ENCODE measurements around the gene VAMP8.

The VAMP8 gene

DNA sequence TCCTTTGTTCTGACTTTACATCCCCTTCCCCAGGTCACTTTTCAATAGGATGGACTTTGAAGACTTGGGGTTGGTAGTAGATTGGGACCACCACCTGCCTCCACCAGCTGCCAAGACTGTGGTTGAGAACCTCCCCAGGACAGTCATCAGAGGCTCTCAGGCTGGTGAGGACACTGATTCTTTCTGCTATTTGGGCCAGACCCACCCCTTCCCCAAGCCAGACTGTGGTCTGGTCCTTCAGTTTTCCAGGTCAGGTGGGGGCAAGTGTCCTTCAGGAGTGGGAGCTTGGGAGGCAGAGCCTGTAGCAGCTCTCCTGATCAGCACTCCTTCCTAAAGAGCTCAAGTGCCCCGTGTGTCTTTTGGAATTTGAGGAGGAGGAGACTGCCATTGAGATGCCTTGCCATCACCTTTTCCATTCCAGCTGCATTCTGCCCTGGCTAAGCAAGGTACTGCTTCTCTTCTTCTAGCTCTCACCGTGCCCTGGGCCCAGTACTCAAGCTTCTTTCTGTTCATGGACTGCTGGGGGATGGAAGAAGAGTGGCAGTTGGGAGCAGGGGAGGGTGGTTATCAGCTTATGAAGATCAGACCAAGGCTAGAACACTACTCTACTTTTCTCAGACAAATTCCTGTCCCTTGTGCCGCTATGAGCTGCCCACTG, 19.2 kb downstream of the VAMP8 start:
- Histone ChIP-seq H3K36me3 (ENCODE audit: low read depth) (peaks cover 24% of the 10 kb centered on the region), H3K9me3 (ENCODE audit: severe bottlenecking) (no peaks in the 10 kb centered on the region), H3K4me1 (ENCODE audit: insufficient read depth, poor library complexity, severe bottlenecking) (no peaks in the 10 kb centered on the region), H3K27me3 (ENCODE audit: insufficient read depth, poor library complexity, severe bottlenecking) (no peaks in the 10 kb centered on the region), H3K4me3 (ENCODE audit: severe bottlenecking) (peak overlapping the region; percentile 63), H3K27ac (ENCODE audit: poor library complexity, severe bottlenecking) (peak overlapping the region; percentile 70)
- TF ChIP-seq, protein P1, sequence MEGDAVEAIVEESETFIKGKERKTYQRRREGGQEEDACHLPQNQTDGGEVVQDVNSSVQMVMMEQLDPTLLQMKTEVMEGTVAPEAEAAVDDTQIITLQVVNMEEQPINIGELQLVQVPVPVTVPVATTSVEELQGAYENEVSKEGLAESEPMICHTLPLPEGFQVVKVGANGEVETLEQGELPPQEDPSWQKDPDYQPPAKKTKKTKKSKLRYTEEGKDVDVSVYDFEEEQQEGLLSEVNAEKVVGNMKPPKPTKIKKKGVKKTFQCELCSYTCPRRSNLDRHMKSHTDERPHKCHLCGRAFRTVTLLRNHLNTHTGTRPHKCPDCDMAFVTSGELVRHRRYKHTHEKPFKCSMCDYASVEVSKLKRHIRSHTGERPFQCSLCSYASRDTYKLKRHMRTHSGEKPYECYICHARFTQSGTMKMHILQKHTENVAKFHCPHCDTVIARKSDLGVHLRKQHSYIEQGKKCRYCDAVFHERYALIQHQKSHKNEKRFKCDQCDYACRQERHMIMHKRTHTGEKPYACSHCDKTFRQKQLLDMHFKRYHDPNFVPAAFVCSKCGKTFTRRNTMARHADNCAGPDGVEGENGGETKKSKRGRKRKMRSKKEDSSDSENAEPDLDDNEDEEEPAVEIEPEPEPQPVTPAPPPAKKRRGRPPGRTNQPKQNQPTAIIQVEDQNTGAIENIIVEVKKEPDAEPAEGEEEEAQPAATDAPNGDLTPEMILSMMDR (IDR thresholded peaks at IDR 0.05; ENCODE audit: poor library complexity, severe bottlenecking), result no peak
- ATAC-seq (ENCODE audit: low read depth), result no peak
- DNase-seq (ENCODE audit: low spot score), result no peak

DNA sequence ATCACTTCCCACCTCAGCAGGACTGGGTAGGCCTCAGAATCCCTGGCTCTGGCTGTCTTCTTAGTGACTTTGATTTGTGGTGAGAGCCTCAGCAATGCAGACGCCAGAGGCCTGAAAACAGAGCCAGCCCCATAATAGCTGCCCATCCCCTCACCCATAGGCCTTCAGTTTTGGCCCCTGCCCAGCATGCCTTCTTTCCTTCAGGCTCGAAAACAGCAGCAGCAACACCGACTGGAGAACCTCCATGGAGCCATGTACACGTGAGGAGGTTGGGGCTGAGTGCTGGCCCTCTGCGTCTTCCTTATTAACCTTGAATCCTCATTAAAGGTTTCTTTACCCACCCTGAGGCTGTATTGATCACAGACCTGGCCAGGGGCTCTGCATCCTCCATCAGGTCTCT, 19.9 kb downstream of the VAMP8 start:
- DNase-seq (ENCODE audit: low spot score), result no peak
- Histone ChIP-seq H3K36me3 (ENCODE audit: low read depth) (peaks cover 24% of the 10 kb centered on the region), H3K4me1 (ENCODE audit: insufficient read depth, poor library complexity, severe bottlenecking) (no peaks in the 10 kb centered on the region), H3K4me3 (ENCODE audit: severe bottlenecking) (no peak overlapping the region), H3K27me3 (ENCODE audit: insufficient read depth, poor library complexity, severe bottlenecking) (no peaks in the 10 kb centered on the region), H3K9me3 (ENCODE audit: severe bottlenecking) (no peaks in the 10 kb centered on the region), H3K27ac (ENCODE audit: poor library complexity, severe bottlenecking) (no peak overlapping the region)
- ATAC-seq (ENCODE audit: low read depth), result no peak
- TF ChIP-seq, protein P1 (IDR thresholded peaks at IDR 0.05; ENCODE audit: poor library complexity, severe bottlenecking), result no peak

DNA sequence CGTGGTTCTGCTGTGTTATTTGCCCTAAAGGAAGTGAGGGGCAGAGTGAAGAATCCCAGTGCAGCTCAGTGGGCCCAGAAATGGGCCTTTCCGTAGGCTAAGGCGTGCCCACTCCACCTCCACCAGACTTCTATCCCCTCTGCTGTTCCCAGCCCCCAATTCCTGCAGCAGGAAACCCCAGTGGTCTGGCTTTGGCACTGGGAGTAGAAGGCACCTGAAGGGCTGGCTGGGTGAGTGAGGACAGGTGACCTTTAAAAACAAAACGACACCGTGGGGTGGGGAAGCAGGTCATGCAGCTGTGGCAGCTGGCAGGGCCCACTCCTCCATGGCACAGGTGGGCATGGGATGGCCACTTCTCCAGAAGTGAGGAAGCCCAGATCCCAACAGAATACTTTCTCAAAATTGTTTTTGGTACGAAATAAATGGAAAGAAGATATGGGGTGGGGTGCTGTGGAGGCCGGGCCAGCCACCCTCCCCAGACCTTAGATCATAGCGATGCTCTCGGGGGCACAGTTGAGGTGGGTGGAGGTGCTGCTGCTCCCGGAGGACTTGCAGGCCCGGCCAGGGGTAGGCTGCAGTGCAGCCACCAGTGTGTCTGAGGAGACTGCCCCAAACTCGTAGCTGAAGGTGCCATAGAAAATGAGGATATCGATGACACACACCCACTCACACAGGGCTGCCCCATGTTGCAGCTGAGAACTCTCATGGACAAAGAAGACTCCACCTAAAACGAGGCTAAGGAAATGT, 21.4 kb downstream of the VAMP8 start:
- no peaks in the 10 kb centered on the region for H3K27me3 ChIP-seq (ENCODE audit: insufficient read depth, poor library complexity, severe bottlenecking)
- peaks cover 24% of the 10 kb centered on the region for H3K36me3 ChIP-seq (ENCODE audit: low read depth)
- no peaks in the 10 kb centered on the region for H3K9me3 ChIP-seq (ENCODE audit: severe bottlenecking)
- H3K27ac ChIP-seq (ENCODE audit: poor library complexity, severe bottlenecking), result no peak overlapping the region
- no peak overlapping the region for H3K4me3 ChIP-seq (ENCODE audit: severe bottlenecking)
- ATAC-seq (ENCODE audit: low read depth), result no peak
- TF ChIP-seq, protein P1 (IDR thresholded peaks at IDR 0.05; ENCODE audit: poor library complexity, severe bottlenecking), result no peak
- no peak for DNase-seq (ENCODE audit: low spot score)
- H3K4me1 ChIP-seq (ENCODE audit: insufficient read depth, poor library complexity, severe bottlenecking), result peaks cover 2% of the 10 kb centered on the region

GRCh38 chr2:85599468-85600234, 22.3 kb downstream of the VAMP8 start:
- peaks cover 24% of the 10 kb centered on the region for H3K36me3 ChIP-seq (ENCODE audit: low read depth)
- TF ChIP-seq, protein P1 (IDR thresholded peaks at IDR 0.05; ENCODE audit: poor library complexity, severe bottlenecking), result no peak
- no peaks in the 10 kb centered on the region for H3K9me3 ChIP-seq (ENCODE audit: severe bottlenecking)
- H3K27ac ChIP-seq (ENCODE audit: poor library complexity, severe bottlenecking), result no peak overlapping the region
- H3K4me3 ChIP-seq (ENCODE audit: severe bottlenecking), result no peak overlapping the region
- no peak for DNase-seq (ENCODE audit: low spot score)
- peaks cover 11% of the 10 kb centered on the region for H3K4me1 ChIP-seq (ENCODE audit: insufficient read depth, poor library complexity, severe bottlenecking)
- ATAC-seq (ENCODE audit: low read depth), result no peak
- no peaks in the 10 kb centered on the region for H3K27me3 ChIP-seq (ENCODE audit: insufficient read depth, poor library complexity, severe bottlenecking)

All from RWPE2 (cell line).